Neural cell (in vitro differentiated cells): ENCODE results near the gene ACSS2.

ENCODE experiments used
- CTCF ChIP-seq: fragments of 450-650 bp; IDR thresholded peaks from 2 replicates; pipeline ENCODE4 v1.5.1; 2014; ENCODE audit warnings: antibody characterized with exemption, mild to moderate bottlenecking, moderate library complexity; ENCODE audit not compliant: poor library complexity, severe bottlenecking
- EP300 ChIP-seq: fragments of 450-650 bp; conservative IDR thresholded peaks from 2 replicates; pipeline ENCODE4 v1.6.1; 2014; ENCODE audit warnings: antibody characterized with exemption, mild to moderate bottlenecking, moderate library complexity; ENCODE audit not compliant: poor library complexity, severe bottlenecking
- TAF1 ChIP-seq: IDR thresholded peaks from 2 replicates; pipeline ENCODE4 v1.6.1; 2012; ENCODE audit warnings: low read depth

- TF ChIP-seq TAF1 (no peak), EP300 (no peak), CTCF (no peak)
Measured at GRCh38 chr20:34946661-34947060, 70.2 kb downstream of the ACSS2 start.
